Tibial nerve (tissue), 4 donors: Measurements from ENCODE around the gene EPPIN.

Experiments
- EP300 ChIP-seq, 2 donors: sonication (generic); formaldehyde crosslinking; IDR thresholded peaks; one replicate each; pipeline ENCODE4 v1.6.1; 2017; ENCODE audit warnings: antibody characterized with exemption in 2 of 2, mild to moderate bottlenecking in 1 of 2
- POLR2A ChIP-seq, 2 donors: fragments of 450-650 bp; IDR thresholded peaks; one replicate each; pipeline ENCODE4 v1.6.1; 2017; ENCODE audit warnings: antibody characterized with exemption in 2 of 2, mild to moderate bottlenecking in 2 of 2, moderate library complexity in 2 of 2
- TF ChIP-seq, protein P1 (sequence below), 5 experiments: fragments of 200-600 bp in 3 of 5; fragments of 450-650 bp in 2 of 5; sonication (generic) in 3 of 5; IDR thresholded peaks; one replicate each; pipeline ENCODE4 v1.5.1; 2016 to 2019; ENCODE audit warnings: antibody characterized with exemption in 5 of 5, mild to moderate bottlenecking in 3 of 5, moderate library complexity in 2 of 5

DNA sequence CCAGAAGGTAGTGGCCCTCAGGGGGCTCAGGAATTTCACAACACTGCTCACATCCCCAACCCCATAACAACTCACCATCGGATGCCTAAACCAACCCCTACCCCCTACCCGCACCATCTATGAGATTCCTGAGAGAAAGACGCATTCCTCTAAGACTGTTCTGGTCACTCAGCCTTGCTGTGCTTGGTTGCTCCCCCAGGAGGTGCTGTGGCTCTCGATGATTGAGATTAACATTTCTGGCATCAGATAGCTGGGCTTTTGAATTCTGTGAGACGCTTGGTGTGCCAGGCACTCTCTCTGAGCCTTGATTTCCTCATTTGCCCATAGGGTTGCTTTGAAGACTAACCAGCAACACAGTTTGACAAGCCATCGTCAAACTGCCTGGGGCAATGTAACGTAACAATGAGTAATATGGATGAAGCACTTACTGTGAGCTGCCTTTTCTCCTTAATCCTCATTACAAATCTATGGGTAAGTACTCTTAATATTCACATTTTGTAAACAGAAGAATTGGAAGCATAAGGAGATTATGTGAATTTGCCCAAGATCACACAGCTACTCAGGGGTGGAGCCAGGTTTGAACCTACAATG lies 8.9 kb downstream of the EPPIN start:
- TF ChIP-seq, protein P1, sequence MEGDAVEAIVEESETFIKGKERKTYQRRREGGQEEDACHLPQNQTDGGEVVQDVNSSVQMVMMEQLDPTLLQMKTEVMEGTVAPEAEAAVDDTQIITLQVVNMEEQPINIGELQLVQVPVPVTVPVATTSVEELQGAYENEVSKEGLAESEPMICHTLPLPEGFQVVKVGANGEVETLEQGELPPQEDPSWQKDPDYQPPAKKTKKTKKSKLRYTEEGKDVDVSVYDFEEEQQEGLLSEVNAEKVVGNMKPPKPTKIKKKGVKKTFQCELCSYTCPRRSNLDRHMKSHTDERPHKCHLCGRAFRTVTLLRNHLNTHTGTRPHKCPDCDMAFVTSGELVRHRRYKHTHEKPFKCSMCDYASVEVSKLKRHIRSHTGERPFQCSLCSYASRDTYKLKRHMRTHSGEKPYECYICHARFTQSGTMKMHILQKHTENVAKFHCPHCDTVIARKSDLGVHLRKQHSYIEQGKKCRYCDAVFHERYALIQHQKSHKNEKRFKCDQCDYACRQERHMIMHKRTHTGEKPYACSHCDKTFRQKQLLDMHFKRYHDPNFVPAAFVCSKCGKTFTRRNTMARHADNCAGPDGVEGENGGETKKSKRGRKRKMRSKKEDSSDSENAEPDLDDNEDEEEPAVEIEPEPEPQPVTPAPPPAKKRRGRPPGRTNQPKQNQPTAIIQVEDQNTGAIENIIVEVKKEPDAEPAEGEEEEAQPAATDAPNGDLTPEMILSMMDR (IDR thresholded peaks at IDR 0.05) = no peak
- TF ChIP-seq POLR2A (IDR thresholded peaks at IDR 0.05) (no peak), EP300 (IDR thresholded peaks at IDR 0.05) (no peak)
